Natural killer cell (primary cell): ENCODE data around the gene PHC1. TPM values are rescaled to one million over a fixed set of nuclear protein-coding genes. Genes with fewer than 3 reads are reported as not detected.
"Not testable (repeated sequence)": the region's sequence is repeated elsewhere in the genome, so short reads cannot be mapped to it uniquely, and the experiment has no call there.

ENCODE experiments used
- ATAC-seq, 3 donors: fragments of 150-1000 bp in 2 of 3; fragments of 200-7000 bp in 1 of 3; cut with Tn5 transposase; 1 replicate in 1 of 3; 2 replicates in 2 of 3; pipeline ENCODE4 v1.10.0; 2021; ENCODE audit warnings: mild to moderate bottlenecking in 2 of 3, moderate library complexity in 2 of 3
- DNase-seq, 2 donors: peaks; one replicate each; pipeline versions ENCODE4 v3.0.0 to v3.0.0-alpha.2; 2013 to 2021; ENCODE audit warnings: mixed read lengths in 1 of 2
- H3K27ac ChIP-seq: one replicate; pipeline ENCODE4 v1.5.1; 2013; ENCODE audit warnings: mild to moderate bottlenecking, low read length
- H3K27me3 ChIP-seq: one replicate; pipeline ENCODE4 v1.6.1; 2013; ENCODE audit warnings: low read length; ENCODE audit not compliant: control insufficient read depth, insufficient read depth
- H3K36me3 ChIP-seq: one replicate; pipeline ENCODE4 v1.6.1; 2013; ENCODE audit warnings: low read length; ENCODE audit not compliant: control insufficient read depth, insufficient read depth
- H3K4me1 ChIP-seq: one replicate; pipeline ENCODE4 v1.6.1; 2013; ENCODE audit warnings: low read length; ENCODE audit not compliant: control insufficient read depth, insufficient read depth
- H3K4me3 ChIP-seq: one replicate; pipeline ENCODE4 v1.5.1; 2013; ENCODE audit warnings: low read length
- H3K9me3 ChIP-seq: one replicate; pipeline ENCODE4 v1.6.1; 2013; ENCODE audit warnings: low read length; ENCODE audit not compliant: control insufficient read depth, insufficient read depth
- H3K27ac Mint-ChIP-seq, 2 donors: one replicate each; pipeline ENCODE4 v1.8.0; 2022; ENCODE audit warnings: mild to moderate bottlenecking in 2 of 2, mixed read lengths in 2 of 2, moderate library complexity in 1 of 2
- H3K27me3 Mint-ChIP-seq, 2 donors: one replicate each; pipeline ENCODE4 v1.8.0; 2022; ENCODE audit warnings: low read depth in 2 of 2, mixed read lengths in 2 of 2
- H3K36me3 Mint-ChIP-seq: one replicate; pipeline ENCODE4 v1.8.0; 2022; ENCODE audit warnings: mixed read lengths
- H3K4me1 Mint-ChIP-seq, 2 donors: one replicate each; pipeline ENCODE4 v1.8.0; 2022; ENCODE audit warnings: mixed read lengths in 2 of 2
- H3K4me3 Mint-ChIP-seq: one replicate; pipeline ENCODE4 v1.8.0; 2022; ENCODE audit warnings: mild to moderate bottlenecking, moderate library complexity, mixed read lengths
- H3K9me3 Mint-ChIP-seq, 2 donors: one replicate each; pipeline ENCODE4 v1.8.0; 2022; ENCODE audit warnings: mixed read lengths in 2 of 2
- CTCF ChIP-seq: fragments of 200-600 bp; IDR thresholded peaks from one replicate; pipeline ENCODE4 v1.8.0; 2022; ENCODE audit warnings: antibody characterized with exemption
- WGBS: methylation state at CpG from one replicate; pipeline ENCODE4 v1.1.7; 2013; ENCODE audit warnings: missing lambda C conversion rate; ENCODE audit not compliant: insufficient coverage; 5-methylcytosine and 5-hydroxymethylcytosine counted together
- intact Hi-C: fragments of 100-400 bp; cut with micrococcal nuclease; formaldehyde crosslinking; loops from one replicate; pipeline ENCODE4 v1.14.2; 2022
- total RNA-seq, 4 donors: library from RNA; stranded (reverse); fragments of 120-200 nt in 1 of 4; gene quantifications; one replicate each; pipeline versions ENCODE4 v1.2.3 to v1.2.4, GENCODE V29; 2013 to 2022

Gene PHC1
- total RNA-seq, 3 donors from 2014 or later (not counting 1 experiment from before 2014, with no cell fraction given) = 37.8 to 39.6 (median 38.6) TPM

- Histone ChIP-seq H3K27me3 (no peaks in the 10 kb centered on the region), H3K4me3 (no peak overlapping the region), H3K9me3 (no peaks in the 10 kb centered on the region), H3K27ac (no peak overlapping the region), H3K4me1 (peaks cover 3% of the 10 kb centered on the region), H3K36me3 (no peaks in the 10 kb centered on the region)
- H3K27ac Mint-ChIP-seq = no peak overlapping the region
- H3K27me3 Mint-ChIP-seq = peaks cover 0 to 3% of the 10 kb centered on the region in 2 donors
- H3K36me3 Mint-ChIP-seq = no peaks in the 10 kb centered on the region
- H3K4me1 Mint-ChIP-seq = peaks cover 0 to 5% of the 10 kb centered on the region in 2 donors
- H3K4me3 Mint-ChIP-seq = no peak overlapping the region
- TF ChIP-seq CTCF = no peak
- intact Hi-C loops = no loop called here
- no peak for ATAC-seq
- no peaks in the 10 kb centered on the region for H3K9me3 Mint-ChIP-seq
- no peak for DNase-seq
Observed at GRCh38 chr12:8894378-8894777, 19.9 kb upstream of the PHC1 start.

- H3K9me3 Mint-ChIP-seq = no peaks in the 10 kb centered on the region
- H3K36me3 Mint-ChIP-seq = no peaks in the 10 kb centered on the region
- H3K9me3 ChIP-seq = no peaks in the 10 kb centered on the region
- H3K27ac ChIP-seq = no peak overlapping the region
- ATAC-seq (no peak), DNase-seq (no peak)
- H3K4me3 Mint-ChIP-seq = no peak overlapping the region
- H3K27me3 Mint-ChIP-seq = peaks cover 0 to 3% of the 10 kb centered on the region in 2 donors
- H3K4me1 ChIP-seq = peaks cover 3% of the 10 kb centered on the region
- peaks cover 0 to 5% of the 10 kb centered on the region in 2 donors for H3K4me1 Mint-ChIP-seq
- WGBS = 80% methylated on average over 1 of the region's 1 CpG
- TF ChIP-seq CTCF = no peak
- no peaks in the 10 kb centered on the region for H3K27me3 ChIP-seq
- intact Hi-C loops = no loop called here
- no peaks in the 10 kb centered on the region for H3K36me3 ChIP-seq
- no peak overlapping the region for H3K4me3 ChIP-seq
- H3K27ac Mint-ChIP-seq = no peak overlapping the region
Observed at GRCh38 chr12:8894986-8895385, 19.3 kb upstream of the PHC1 start.

- no peak overlapping the region for H3K27ac ChIP-seq
- no peak for DNase-seq
- Mint-ChIP-seq H3K27ac (no peak overlapping the region), H3K4me3 (no peak overlapping the region), H3K36me3 (no peaks in the 10 kb centered on the region), H3K27me3 (peaks cover 0 to 3% of the 10 kb centered on the region in 2 donors), H3K4me1 (no peaks in the 10 kb centered on the region), H3K9me3 (no peaks in the 10 kb centered on the region)
- H3K27me3 ChIP-seq = no peaks in the 10 kb centered on the region
- no peaks in the 10 kb centered on the region for H3K36me3 ChIP-seq
- TF ChIP-seq CTCF = no peak
- H3K4me3 ChIP-seq = no peak overlapping the region
- ATAC-seq = no peak
- 84% methylated on average over 6 of the region's 7 CpGs for WGBS
- no peaks in the 10 kb centered on the region for H3K4me1 ChIP-seq
- intact Hi-C loops = no loop called here
- no peaks in the 10 kb centered on the region for H3K9me3 ChIP-seq
Observed at GRCh38 chr12:8897081-8897480, 17.2 kb upstream of the PHC1 start.

GRCh38 chr12:8899830-8900229 is 14.5 kb upstream of the PHC1 start:
- Histone ChIP-seq H3K36me3 (no peaks in the 10 kb centered on the region), H3K9me3 (no peaks in the 10 kb centered on the region), H3K27ac (no peak overlapping the region), H3K4me3 (no peak overlapping the region), H3K4me1 (no peaks in the 10 kb centered on the region), H3K27me3 (no peaks in the 10 kb centered on the region)
- DNase-seq = no peak
- no peaks in the 10 kb centered on the region for H3K9me3 Mint-ChIP-seq
- peaks cover 0 to 5% of the 10 kb centered on the region in 2 donors for H3K4me1 Mint-ChIP-seq
- H3K36me3 Mint-ChIP-seq = no peaks in the 10 kb centered on the region
- peaks cover 7 to 8% of the 10 kb centered on the region in 2 donors for H3K27me3 Mint-ChIP-seq
- ATAC-seq = no peak
- TF ChIP-seq CTCF = no peak
- WGBS = 64% methylated on average over 3 of the region's 6 CpGs
- intact Hi-C loops = no loop called here
- no peak overlapping the region for H3K27ac Mint-ChIP-seq
- no peak overlapping the region for H3K4me3 Mint-ChIP-seq

- H3K4me1 ChIP-seq, H3K4me3 ChIP-seq, H3K27ac Mint-ChIP-seq, DNase-seq, H3K4me1 Mint-ChIP-seq, H3K9me3 Mint-ChIP-seq, H3K36me3 ChIP-seq, H3K27me3 ChIP-seq, H3K4me3 Mint-ChIP-seq, H3K36me3 Mint-ChIP-seq, intact Hi-C loops, ATAC-seq, H3K9me3 ChIP-seq, H3K27ac ChIP-seq: not testable (repeated sequence)
- peaks cover 8 to 10% of the 10 kb centered on the region in 2 donors for H3K27me3 Mint-ChIP-seq
- 23% methylated on average over 5 of the region's 5 CpGs for WGBS
Observed at GRCh38 chr12:8902703-8903102, 11.6 kb upstream of the PHC1 start.
